KMS-11 (cell line): ENCODE results near the gene SETBP1.

Experiments
- H2AFZ ChIP-seq: fragments of 200-600 bp; sonication (generic); 2 replicates; pipeline ENCODE4 v1.6.1; 2016; ENCODE audit warnings: antibody characterized with exemption, mixed run types, low read depth
- H3K27ac ChIP-seq: fragments of 200-600 bp; sonication (generic); 2 replicates; pipeline ENCODE4 v1.6.1; 2016; ENCODE audit warnings: mild to moderate bottlenecking, mixed run types
- H3K27me3 ChIP-seq: fragments of 200-600 bp; sonication (generic); 2 replicates; pipeline ENCODE4 v1.6.1; 2017; ENCODE audit warnings: mild to moderate bottlenecking, low read depth, mixed run types, moderate library complexity; ENCODE audit not compliant: insufficient read depth
- H3K36me3 ChIP-seq: fragments of 200-600 bp; sonication (generic); 2 replicates; pipeline ENCODE4 v1.6.1; 2017; ENCODE audit warnings: mild to moderate bottlenecking, mixed run types; ENCODE audit not compliant: insufficient read depth
- H3K4me1 ChIP-seq: fragments of 200-600 bp; sonication (generic); 2 replicates; pipeline ENCODE4 v1.6.1; 2016; ENCODE audit warnings: mild to moderate bottlenecking, low read depth, mixed run types; ENCODE audit not compliant: poor library complexity, severe bottlenecking
- H3K4me2 ChIP-seq: fragments of 200-600 bp; sonication (generic); 2 replicates; pipeline ENCODE4 v1.7.0; 2016; ENCODE audit warnings: mild to moderate bottlenecking, mixed run types
- H3K4me3 ChIP-seq: fragments of 200-600 bp; sonication (generic); IDR thresholded peaks from 2 replicates; pipeline ENCODE4 v1.6.1; 2017; ENCODE audit warnings: low read depth, low read length, mixed read lengths; ENCODE audit not compliant: insufficient read depth
- H3K79me2 ChIP-seq: fragments of 200-600 bp; sonication (generic); 2 replicates; pipeline ENCODE4 v1.6.1; 2016; ENCODE audit warnings: low read depth, mixed run types; ENCODE audit not compliant: insufficient read depth
- H3K9ac ChIP-seq: fragments of 200-600 bp; sonication (generic); 2 replicates; pipeline ENCODE4 v1.6.1; 2016; ENCODE audit warnings: mild to moderate bottlenecking, mixed run types
- H4K20me1 ChIP-seq: fragments of 200-600 bp; sonication (generic); 2 replicates; pipeline ENCODE4 v1.6.1; 2016; ENCODE audit warnings: mild to moderate bottlenecking, mixed run types; ENCODE audit not compliant: insufficient read depth
- TF ChIP-seq, protein P1 (sequence below): fragments of 200-600 bp; sonication (generic); conservative IDR thresholded peaks from 2 replicates; pipeline ENCODE4 v1.6.1; 2017; ENCODE audit warnings: low read depth, mild to moderate bottlenecking, antibody characterized with exemption, low read length, moderate library complexity, mixed read lengths

The SETBP1 gene

DNA sequence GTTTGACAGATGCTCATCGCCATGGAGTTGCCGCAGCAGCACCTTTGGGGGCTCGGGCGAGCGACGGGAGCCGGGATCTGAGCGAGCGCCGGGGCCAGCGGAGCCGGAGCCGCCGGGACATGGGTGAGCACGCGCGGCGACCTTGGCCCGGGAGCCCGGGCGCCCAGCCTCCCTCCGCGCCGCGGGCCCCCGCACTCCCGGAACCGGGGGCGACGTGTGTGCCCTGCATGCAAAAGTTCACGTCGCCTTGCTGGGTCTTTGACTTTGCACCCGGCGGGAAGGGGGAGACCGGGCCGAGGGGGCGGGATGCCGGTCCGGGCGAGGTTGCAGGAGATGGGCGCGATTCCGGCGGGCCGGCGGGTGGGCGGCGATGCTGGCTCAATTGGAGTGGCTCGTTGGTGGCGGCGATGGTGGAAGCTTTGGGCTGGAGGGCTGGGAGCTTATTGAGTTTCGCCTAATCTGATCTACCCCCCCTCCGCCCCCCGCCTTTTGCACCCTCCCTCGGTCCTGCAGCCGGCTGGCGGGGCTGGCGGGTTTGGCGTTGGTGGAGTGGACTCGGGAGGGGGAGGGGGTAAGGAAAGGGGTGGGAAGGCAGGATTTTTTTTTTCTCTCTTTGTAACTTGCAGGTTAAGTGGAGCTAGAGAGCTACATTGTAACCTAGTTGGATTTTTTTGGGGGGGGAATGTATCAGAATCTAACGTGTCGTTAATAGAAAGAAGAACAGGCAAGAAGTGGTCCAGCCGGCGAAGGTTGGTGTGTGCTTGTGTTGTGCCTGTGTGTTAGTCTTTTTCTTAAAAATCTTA, at the start of gene SETBP1:
SETBP1 (plus strand) TSS at position 616 of the 803 bp plus-strand sequence. CDS start 20,459 bp downstream, outside the sequence.
- Histone ChIP-seq H3K36me3 (no peaks in the 10 kb centered on the region), H3K9ac (peak within 1 kb of the TSS; percentile 98), H2AFZ (peak within 1 kb of the TSS; percentile 23), H3K79me2 (peaks cover 59% of the 10 kb centered on the region), H3K27me3 (no peaks in the 10 kb centered on the region), H3K27ac (peak within 1 kb of the TSS; percentile 92), H4K20me1 (no peaks in the 10 kb centered on the region), H3K4me3 (no peak within 1 kb of the TSS), H3K4me2 (peak within 1 kb of the TSS; percentile 89), H3K4me1 (peaks cover 37% of the 10 kb centered on the region)
- TF ChIP-seq, protein P1, sequence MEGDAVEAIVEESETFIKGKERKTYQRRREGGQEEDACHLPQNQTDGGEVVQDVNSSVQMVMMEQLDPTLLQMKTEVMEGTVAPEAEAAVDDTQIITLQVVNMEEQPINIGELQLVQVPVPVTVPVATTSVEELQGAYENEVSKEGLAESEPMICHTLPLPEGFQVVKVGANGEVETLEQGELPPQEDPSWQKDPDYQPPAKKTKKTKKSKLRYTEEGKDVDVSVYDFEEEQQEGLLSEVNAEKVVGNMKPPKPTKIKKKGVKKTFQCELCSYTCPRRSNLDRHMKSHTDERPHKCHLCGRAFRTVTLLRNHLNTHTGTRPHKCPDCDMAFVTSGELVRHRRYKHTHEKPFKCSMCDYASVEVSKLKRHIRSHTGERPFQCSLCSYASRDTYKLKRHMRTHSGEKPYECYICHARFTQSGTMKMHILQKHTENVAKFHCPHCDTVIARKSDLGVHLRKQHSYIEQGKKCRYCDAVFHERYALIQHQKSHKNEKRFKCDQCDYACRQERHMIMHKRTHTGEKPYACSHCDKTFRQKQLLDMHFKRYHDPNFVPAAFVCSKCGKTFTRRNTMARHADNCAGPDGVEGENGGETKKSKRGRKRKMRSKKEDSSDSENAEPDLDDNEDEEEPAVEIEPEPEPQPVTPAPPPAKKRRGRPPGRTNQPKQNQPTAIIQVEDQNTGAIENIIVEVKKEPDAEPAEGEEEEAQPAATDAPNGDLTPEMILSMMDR = peak; percentile 32; the same call in 1 of the 2 replicates

DNA sequence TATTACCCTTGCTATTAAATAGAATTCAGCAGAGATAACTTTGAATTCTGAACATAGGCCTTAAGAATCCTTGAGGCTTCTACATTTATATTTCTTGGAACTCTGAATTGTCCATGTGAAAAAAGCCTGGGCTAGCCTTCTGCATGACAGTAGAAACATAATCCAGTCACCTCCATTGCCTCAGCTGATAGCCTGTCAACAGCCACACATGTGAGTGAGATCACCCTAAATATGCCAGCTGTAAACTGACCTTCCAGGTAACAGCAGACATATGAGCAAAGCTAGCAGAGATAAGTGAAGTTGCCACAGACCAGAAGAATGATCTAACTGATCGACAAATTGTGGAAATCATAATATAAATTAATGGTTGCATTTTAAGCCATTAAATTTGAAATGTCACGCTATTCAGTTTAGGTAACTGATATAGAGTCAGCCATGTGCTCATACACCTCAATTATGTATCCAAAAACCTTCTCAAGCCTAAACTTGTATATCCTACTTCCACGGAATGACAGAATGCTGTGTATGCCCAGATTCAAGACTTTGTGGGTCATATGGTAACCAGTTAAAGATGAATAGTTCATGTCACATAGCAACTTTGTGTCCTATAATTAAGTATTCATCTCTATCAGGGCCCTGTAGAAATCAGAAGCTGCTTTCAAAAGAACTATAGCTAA, 48.1 kb upstream of the SETBP1 start:
- Histone ChIP-seq H3K4me1 (no peaks in the 10 kb centered on the region), H3K36me3 (no peaks in the 10 kb centered on the region), H3K9ac (no peak overlapping the region), H2AFZ (no peak overlapping the region), H4K20me1 (no peaks in the 10 kb centered on the region), H3K27ac (no peak overlapping the region), H3K27me3 (no peaks in the 10 kb centered on the region), H3K79me2 (no peaks in the 10 kb centered on the region), H3K4me3 (no peak overlapping the region), H3K4me2 (no peak overlapping the region)
- TF ChIP-seq, protein P1 = no peak

GRCh38 chr18:44635546-44635945, 45.1 kb upstream of the SETBP1 start:
- no peaks in the 10 kb centered on the region for H3K36me3 ChIP-seq
- TF ChIP-seq, protein P1 = no peak
- no peak overlapping the region for H3K4me2 ChIP-seq
- no peak overlapping the region for H3K9ac ChIP-seq
- no peaks in the 10 kb centered on the region for H3K27me3 ChIP-seq
- H3K79me2 ChIP-seq = no peaks in the 10 kb centered on the region
- H3K27ac ChIP-seq = no peak overlapping the region
- no peaks in the 10 kb centered on the region for H3K4me1 ChIP-seq
- no peaks in the 10 kb centered on the region for H4K20me1 ChIP-seq
- no peak overlapping the region for H3K4me3 ChIP-seq
- H2AFZ ChIP-seq = no peak overlapping the region

DNA sequence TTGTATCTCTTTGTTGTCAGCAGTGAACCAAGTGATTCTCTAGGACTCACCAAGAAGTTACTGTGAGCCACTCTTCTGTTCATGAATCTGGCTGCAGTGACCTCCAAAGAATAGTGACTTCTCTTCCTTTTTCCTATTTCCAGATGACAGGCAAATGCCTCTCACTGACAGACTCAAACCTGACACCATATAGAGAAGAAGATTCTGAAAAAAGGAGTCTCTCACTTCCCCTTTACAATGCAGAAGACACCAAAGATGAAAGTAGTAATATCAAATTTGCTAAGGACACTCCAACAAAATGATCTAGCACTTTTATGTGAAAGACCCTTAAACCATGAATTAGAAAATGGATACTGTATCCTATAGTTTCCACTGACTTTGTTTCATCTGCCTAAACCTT, 44.4 kb upstream of the SETBP1 start:
- H3K9ac ChIP-seq = no peak overlapping the region
- no peak overlapping the region for H3K27ac ChIP-seq
- TF ChIP-seq, protein P1 = no peak
- no peaks in the 10 kb centered on the region for H3K79me2 ChIP-seq
- H2AFZ ChIP-seq = no peak overlapping the region
- H3K36me3 ChIP-seq = no peaks in the 10 kb centered on the region
- no peak overlapping the region for H3K4me3 ChIP-seq
- H4K20me1 ChIP-seq = no peaks in the 10 kb centered on the region
- H3K4me2 ChIP-seq = no peak overlapping the region
- no peaks in the 10 kb centered on the region for H3K27me3 ChIP-seq
- H3K4me1 ChIP-seq = no peaks in the 10 kb centered on the region
